Hematopoietic multipotent progenitor cell treated with erythropoietin and hydrocortisone succinate and interleukin-3 and kit ligand, for 15 days (in vitro differentiated cells): ENCODE results near the gene TNFRSF21.
A peak's percentile ranks its signal among the peaks of the same experiment; 100 is the strongest.
"Not testable (repeated sequence)": the region's sequence is repeated elsewhere in the genome, so short reads cannot be mapped to it uniquely, and the experiment has no call there.

Experiments used
- DNase-seq: peaks from one replicate; pipeline ENCODE4 v3.0.0-alpha.2; 2015; ENCODE audit warnings: low spot score

Gene TNFRSF21

DNA sequence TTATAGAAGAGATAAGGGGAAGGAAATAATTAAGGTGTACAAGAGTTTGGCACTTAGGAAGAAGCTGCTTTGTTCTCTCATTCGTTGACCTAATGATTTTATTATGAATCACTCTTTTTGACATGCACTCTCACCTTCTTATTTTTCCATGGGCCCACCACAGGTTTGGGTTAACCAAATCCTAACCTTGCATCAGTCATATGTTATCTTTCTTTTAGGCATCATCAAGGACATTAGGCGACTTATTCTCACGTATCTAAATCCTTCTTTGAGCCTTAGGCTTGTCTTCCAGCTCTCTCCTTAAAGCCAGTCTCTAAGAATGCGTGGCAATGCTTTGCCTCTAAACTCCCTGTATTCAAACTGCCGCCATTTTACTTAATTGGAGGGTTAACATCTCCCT, 58.3 kb downstream of the TNFRSF21 start:
- no peak for DNase-seq

DNA sequence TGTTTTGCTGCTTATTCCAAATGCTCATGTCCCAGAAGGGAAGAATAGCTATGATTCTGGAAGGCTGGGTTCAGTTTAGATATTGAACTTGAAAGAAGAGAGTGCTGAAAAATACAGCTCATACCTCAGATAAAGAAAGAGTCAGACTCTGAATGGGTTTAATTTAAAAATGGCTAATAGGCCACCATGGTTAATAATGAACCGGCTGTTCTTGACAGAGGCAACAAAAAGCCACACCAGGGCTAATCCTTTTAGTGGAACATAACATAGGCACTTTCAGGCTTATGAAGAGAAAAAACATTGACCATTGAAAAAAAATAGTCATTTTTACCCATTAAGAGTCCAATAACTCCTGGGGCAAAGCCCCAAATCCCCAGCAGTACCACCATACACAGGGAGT, 59.4 kb downstream of the TNFRSF21 start:
- no peak for DNase-seq

DNA sequence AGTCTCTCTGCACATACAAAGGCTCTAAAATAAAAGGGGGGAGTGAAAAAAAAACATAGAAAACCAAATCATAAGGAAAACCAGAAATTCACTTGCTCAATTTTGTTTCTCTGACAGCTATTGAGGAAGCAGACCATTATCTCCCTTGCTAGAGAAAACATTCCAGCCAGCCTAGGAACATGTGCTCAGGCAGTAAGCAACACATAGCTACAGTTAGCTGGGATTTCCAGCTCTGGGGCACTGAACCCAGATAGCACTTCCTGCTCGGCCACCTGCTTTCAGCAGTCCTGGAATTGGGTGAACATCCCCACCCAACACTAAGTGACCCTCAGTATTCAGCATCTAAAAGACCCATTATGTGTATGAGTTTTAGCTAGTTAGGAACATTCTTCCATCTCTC, 61.3 kb downstream of the TNFRSF21 start:
- DNase-seq = no peak

DNA sequence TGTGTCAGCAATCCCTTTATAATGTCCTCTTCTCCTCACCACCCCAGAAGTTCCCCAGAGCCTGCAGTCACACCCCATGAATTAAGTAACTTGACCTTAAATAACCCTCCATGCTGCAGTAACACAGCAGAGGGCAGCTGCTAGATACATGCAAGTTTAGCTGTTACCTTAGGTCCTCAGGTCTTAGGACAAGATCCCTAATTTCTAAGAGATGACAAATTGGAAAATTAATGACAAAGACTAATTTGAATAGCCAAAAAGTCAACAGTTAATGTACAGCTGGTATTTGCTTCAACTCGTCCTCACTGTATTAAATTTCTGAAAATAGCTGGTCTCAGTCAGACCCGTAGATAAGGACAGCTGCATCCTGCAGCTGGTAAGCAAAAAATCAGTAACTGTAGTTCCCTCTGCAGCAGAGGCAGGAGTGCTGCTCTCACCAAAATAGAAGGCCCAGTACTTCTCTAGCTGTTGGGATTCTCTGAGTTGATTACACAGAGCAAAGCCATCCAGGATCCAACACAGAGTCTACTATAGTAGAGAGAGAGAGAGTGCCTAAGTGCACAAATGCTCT, 62.4 kb downstream of the TNFRSF21 start:
- DNase-seq = no peak

DNA sequence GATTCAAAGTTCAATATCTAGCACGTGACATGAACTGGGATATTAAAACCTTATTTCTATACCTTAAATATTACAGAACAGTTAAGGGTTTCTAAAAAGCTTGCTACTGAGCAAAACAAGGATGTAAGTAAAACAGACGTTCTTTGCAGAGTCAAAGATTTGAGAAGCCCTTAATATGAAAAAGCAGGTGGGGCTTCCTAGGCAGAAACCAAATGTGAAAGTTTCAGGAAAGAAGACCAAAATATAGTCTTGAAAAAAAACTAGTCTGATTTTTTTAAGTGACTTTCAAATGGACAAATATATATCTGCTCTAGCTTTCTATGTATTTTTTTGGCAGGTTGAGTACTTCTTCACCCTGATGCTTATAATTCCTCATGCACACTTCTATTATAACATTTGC, 63.2 kb downstream of the TNFRSF21 start:
- DNase-seq = no peak

DNA sequence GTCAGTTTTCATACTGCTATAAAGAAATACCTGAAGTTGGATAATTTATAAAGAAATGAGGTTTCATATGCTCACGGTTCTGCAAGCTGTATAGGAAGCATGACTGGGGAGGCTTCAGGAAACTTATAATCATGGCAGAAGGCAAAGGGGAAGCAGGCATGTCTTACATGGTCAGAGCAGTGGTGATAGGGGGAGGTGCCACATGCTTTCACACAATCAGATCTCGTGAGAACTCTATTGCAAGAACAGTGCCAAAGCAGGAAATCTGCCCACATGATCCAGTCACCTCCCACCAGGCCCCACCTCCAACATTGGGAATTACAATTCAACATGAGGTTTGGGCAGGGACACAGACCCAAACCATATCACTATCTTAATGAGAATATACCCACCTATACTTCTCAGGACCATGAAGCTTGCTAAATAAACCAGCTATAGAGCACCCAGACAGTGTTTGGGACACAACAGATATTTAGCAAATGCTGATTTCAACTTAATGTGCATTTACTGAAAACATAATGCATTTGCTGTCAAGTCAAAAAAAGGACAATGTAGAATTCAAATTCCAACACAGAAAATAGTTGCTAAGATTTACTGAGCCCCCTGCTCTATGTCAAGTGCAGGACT, 63.8 kb downstream of the TNFRSF21 start:
- no peak for DNase-seq

DNA sequence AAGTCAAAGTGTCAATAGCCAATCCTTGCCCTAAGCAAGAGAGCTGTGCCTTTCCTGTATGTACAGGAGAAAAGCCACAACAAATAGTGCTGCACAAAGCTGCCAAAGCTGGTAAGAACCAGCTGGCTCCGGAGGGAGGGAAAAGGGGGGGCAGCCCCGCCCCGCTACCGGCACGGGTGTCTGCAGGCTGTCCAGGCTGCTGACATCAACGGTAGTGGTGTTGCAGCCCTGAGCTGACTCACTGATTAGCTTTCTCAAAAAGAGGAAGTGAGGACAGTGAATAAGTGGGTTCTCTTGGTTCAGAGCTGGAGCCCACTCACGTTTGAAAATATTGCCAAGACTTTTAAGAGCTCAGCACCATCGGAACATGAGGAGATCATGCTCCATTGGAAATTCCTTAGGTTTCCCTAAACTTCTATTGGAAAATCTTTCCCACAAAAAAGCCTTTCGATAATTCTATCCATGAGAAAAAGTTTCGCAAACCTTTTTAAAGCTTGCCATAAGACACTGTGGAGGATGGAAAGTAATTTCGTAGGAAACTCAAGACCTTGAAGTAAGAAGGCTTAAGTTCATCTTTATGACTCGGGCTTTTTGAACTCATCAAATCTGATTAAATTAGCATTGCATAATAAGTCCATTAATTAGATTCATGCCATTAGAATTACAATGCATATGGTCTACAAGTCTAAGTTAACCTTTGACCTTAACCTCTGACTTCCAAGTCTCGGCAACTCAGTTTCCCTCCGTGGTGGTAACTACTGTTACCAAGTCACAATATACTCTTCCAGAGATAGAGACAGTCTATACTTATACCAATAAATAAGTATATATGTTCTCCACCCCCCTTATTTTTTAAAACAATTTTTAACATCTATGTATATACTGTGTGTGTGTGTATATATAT, 67.0 kb downstream of the TNFRSF21 start:
- DNase-seq = peak; percentile 55

DNA sequence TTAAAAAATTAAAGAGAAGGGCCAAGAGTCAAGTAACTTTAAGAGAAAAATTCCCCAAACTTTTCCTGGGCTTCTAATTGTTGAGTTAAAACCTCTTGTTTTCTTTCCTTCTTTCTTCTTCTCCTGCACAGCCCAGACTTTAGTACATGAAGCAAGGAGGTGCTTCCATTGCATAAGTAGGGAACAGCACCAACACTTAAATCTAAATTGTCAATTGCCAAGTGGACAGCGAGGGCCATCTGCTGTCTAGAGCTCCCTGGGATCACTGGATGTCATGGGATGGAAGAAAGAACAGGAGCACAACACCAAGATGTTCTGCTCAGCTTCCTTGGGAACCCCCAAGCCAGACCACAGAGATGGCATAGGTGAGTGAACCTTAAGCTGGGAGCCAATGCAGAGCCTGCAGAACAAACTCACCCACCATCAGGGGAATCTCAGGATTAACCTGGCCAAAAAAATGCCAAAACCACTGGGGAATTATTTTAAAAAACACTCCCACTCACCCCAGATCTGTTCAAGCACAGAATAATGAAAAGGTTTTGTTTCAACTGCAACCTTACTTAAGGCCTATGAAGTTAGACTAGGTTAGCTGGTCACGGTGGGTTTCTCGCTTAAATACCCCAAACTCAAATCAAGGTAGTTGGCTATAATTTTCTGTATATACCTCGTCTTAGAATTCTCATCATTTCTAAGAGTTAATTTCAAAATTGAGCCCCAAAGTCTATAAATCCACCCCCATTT, 67.8 kb downstream of the TNFRSF21 start:
- DNase-seq = no peak

DNA sequence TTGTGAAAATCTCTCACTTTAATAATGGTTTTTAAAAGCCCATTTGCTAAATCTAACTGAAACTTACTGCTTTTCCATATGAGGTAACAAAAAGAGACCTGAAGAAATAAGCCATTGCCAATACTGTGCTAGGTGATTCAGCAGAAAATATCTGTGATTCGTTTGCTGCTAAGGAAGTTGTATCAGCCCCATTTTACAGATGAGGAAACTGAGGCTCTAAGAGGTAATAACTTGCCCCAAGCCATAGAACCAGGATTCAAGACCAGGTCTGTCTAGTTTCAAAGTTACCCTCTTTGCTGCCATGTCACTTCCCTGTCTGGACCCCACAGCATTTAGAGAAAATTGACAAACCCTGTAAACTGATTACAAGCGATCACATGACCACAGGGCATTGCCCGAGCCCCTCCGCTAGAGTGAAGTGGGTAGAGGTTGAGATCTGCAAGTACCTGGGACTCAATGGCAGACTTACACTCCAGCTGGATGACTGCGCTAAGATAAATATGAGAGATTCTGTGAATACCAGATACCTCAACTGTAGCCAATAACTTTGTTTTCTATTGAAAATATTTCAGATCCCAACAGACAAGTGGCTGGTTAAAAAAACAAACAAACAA, 69.3 kb downstream of the TNFRSF21 start:
- DNase-seq = no peak

DNA sequence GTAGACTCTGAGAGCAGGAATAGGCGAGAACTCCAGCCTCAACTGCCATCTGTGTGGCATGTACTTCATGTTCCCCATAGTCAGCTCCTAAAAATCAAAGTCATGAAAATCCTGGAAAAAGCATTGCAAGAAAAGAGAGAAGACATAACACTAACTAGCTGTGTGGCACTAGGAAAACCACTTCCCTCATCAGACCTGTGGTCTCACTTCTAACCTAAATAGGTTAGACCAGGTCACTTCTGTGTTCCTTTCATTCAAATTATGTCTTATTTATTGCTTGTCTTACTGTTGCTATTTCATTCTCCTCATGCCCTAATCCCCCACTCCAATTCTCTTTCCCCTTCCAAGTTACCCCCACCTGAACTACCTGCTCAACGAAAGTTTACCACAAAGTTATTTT, 70.2 kb downstream of the TNFRSF21 start:
- no peak for DNase-seq

DNA sequence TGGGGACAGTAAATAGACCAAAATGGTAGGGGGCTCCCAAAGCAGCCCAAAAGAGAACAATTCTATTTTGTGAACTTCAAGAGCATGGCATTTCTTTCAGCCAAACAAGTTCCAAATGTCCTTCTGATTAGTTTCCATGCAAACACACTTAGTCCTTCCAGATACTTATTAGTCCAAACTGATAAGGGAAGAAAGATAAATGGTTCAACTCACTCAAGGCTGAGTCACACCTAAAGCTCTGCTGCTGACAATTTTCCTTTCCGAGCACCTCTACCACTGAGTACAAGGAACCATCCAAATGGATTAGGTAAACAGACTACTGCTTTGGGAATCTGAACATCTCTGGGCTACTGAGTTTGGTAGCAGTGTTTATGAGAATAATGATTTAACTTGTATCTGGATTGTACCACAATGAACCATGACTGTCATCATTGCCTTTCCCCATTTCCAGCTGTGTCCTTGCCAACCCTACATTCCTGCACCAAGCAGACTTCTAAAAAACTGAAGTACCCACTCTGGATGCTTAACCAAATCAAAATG, 71.2 kb downstream of the TNFRSF21 start:
- DNase-seq = no peak

DNA sequence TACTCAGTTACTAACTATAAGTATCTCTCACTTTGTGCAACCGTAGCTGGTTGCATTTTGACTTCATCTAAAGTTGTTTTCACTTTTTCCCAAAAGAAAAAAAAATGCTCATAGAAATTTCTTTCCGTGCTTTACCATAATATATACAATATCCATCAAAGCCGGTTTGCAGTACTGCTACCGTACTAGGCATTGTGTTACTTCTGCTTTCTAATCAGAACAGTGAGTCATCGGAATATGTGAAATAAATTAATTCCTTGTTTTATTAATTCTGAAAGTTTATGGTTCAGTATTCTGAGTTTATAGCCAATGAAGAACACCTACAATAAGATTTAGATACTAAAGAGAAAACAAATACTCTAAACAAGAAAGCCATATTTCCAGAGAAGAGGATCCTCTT, 72.5 kb downstream of the TNFRSF21 start:
- no peak for DNase-seq

DNA sequence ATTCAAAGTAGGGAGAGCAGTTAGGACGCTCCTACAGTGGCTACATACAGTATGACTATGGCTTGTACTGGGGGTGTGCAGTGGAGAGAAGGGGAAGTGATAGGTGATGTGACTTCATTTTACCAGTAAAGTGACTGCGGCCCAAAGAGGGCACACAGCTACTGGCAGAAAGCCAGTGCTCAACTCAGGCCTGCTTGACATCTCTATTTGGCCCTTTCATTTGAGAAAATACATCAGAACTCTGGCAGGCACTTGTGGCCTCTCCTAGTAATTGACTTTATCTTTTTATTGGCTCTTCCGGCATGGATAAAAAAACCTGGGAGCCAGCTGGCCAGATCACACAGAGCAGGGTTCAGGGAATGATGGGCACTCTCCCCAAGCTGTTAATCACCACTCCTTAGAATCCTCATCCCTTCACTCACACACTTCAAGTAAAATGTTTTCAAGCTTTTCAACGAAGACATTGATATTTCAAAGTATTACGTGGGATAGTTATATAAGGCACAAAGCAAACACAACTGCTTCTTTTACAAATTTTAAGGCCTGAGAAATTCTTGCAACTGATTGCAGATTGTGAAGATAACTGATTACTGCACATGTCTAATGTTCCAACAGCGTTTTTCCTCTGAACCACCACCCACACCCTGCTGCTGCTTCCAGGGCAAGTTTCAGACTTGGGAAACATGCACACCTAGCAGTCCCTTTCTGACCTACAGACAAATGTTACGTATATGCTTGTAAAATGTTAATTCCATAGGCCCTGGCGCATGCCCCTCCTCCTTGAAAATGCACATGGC, 73.5 kb downstream of the TNFRSF21 start:
- no peak for DNase-seq

DNA sequence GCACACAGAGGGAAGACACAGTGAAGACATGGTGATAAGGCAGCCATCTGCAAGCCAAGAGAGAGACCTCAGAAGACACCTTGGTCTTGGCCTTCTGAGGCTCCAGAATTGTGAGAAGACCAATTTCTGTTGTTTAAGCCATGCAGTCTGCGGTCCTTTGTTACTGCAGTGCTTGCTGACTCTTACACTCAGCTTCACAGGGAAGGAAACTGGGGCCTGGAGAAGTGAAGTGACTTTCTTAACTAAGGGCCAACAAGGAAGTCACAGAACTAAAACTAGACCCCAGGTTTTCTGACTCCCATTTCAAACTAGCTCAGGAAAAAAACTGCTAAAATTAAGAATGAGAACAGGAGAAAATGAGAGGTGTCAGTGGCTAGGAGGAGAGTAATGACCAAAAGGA, 74.3 kb downstream of the TNFRSF21 start:
- no peak for DNase-seq

DNA sequence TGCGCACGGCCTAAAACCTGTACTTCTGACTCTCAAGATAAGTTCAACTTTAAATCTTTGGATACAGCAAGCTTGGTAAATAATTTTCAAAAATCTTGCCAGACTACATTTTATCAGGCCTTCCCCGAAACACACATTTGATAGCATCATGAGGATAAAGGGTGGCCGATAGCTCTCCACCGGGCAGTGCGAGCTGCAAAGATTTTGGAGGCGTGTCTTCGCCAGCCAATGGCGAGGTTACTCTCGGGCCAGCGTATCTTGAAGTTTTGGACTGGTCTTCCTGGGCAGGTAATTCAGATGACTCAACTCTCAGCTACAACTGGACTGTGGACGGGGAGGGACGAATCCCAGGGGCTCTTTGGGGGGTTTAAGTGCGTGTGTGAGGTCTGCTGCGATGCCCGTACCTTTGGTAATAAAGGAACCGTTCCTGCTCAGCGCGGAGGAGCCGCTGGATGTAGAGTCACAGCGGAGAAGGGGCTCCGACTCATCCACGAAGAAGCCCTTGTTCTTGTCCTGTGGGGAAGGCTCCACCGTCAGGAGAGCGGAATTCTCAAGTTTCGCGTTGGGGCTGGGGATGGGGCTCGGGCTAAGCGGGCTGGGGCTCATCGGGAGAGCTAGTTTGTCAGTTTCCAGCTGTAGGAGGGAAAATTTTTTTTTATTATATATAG, 75.3 kb downstream of the TNFRSF21 start:
- DNase-seq = no peak

DNA sequence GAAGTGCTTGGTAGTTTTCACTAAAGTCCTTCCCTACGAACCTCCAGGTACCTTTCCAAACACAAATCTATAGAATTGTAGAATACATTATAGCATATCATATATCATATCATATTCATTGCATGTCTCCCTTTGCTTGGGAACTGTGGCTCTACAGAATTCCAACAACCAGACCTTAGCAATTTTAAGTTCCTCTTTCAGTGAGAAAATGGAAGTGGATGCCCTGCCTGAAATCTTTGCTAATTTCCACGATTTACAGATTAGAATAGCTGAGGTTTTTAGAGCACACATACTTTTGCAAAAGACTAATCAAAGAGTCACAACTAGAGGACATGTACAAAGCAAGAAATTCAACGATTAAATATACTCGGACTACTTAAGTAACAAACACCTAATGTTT, 78.6 kb downstream of the TNFRSF21 start:
- no peak for DNase-seq

DNA sequence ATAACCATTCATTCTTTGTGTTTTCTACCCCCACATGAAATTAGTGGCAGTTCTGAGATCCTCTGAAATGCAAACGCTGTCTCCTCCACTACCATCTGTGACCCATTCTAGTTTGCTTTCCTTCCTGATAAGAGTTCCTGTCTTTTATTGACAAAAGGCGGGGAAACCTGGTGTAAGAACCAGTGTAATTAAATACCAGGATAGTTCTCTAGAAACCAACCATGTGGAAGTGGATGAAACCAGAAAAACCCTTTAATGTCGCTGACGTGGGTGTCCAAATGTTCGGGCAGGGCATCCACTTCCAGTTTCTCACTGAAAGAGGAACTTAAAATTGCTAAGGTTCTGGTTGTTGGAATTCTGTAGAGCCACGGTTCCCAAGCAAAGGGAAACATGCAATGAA, 79.1 kb downstream of the TNFRSF21 start:
- DNase-seq = no peak

DNA sequence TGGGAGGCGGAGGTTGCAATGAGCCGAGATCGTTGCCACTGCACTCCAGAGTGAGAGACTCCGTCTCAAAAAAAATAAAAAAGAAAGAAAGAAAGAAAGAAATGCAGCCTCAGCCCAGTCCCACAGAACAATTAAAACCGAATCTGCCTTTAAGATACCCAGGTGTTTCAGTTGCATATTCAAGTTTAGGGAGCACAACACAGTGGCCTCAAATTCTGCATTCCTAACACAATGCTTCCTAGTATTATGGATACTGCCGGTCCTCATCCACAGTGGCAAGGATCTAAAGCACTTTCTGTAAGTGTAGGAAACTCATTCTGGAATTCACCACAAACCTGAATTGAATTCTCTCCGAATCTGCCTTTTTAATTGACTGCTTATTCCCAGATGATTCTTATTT, 80.5 kb downstream of the TNFRSF21 start:
- no peak for DNase-seq

DNA sequence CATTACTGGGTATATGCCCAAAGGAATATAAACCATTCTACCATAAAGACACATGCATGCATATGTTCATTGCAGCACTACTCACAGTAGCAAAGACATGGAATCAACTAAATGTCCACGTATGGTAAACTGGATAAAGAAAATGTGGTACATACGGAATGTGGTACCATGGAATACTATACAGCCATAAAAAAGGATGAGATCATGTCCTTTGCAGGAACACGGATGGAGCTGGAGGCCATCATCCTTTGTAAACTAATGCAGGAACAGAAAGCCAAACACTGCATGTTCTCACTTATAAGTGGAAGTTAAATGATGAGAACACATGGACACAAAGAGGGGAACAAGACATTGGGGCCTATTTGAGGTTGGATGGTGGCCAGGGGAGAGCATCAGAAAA, 81.6 kb downstream of the TNFRSF21 start:
- not testable (repeated sequence) for DNase-seq

DNA sequence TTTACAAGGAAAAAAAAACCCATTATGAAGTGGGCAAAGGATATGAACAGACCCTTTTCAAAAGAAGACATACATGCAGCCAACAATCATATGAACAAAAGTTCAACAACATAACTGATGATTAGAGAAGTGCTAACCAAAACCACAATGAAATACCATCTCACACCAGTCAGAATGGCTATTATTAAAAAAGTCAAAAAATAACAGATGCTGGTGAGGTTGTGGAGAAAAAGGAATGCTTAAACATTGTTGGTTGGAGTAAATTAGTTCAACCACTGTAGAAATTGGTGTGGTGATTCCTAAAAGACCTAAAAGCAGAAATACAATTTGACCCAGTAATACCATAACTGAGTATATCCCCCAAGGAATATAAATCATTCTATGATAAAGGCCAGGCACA, 86.5 kb downstream of the TNFRSF21 start:
- DNase-seq = not testable (repeated sequence)

DNA sequence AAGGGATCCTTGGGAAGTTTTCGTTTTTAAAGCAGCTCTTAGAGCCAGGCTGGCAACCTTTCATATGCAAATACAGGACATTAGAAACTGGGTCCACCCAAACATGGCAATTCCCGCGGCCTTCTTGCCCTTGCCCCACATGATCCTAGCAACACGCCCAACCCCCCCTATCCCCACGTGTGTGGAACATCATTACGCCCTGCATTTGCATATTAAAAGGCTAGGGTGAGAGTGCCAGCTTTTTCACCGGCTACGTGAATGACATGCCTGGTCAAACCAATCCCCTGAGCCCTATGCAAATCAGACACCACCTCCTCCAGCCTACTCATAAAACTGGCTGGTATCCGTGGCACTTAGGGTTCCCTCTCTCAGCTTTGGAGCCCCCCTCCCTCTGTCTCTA, 88.1 kb downstream of the TNFRSF21 start:
- DNase-seq = no peak
